Sigmoid colon (tissue), 4 donors: ENCODE results near the gene CARD10.

Source experiments
- CTCF ChIP-seq, 4 experiments: fragments of 450-650 bp in 3 of 4; fragments of 200-600 bp in 1 of 4; IDR thresholded peaks; one replicate each; pipeline ENCODE4 v1.5.1; 2016 to 2019; ENCODE audit warnings: antibody characterized with exemption in 4 of 4, mild to moderate bottlenecking in 3 of 4, moderate library complexity in 2 of 4
- POLR2A ChIP-seq, 2 donors: fragments of 450-650 bp; IDR thresholded peaks; one replicate each; pipeline ENCODE4 v1.6.1; 2016; ENCODE audit warnings: antibody characterized with exemption in 2 of 2, mild to moderate bottlenecking in 2 of 2, moderate library complexity in 2 of 2
- POLR2AphosphoS5 ChIP-seq, 4 donors: sonication (generic); formaldehyde crosslinking; IDR thresholded peaks; one replicate each; pipeline ENCODE4 v1.6.1; 2017; ENCODE audit warnings: antibody characterized with exemption in 4 of 4

DNA sequence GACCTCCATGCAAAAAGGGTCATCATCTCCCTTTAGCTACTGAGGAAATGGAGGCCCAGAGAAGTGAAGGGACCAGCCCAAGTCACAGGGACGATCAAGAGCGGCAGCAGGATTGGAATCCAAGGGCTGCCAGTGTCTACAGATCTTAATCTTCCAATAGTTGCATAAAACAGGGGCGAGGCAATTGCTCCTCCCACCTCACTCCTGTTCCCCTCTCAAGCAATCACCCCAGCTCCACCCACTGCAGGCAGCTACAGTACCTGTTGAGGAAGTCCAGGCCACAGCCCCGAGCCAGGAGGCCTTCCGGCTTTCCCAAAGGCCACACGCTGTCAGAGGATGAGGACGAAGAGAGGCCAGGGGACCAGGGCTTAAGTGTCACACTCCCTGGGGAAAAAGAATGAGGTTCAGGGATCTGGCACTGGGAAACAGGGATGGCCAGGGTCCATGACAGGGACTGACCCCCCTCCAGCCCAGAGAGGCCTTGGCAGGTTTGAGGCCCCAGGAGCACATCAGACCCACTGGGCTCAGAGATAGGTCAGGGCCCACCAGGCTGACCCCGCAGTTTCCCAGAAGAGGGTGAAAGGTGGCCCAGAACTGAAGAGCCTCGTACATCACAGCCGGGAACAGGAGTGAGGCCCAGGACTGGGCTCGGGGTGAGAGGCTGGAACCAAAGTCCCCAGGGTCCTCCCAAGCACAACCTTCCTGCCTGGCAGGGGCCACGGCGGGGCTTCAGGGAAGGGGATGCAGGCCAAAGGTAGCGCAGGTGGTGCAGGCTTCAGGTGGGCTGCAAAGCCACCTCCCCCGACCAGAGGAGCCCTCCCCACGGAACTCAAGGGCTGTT, 16.7 kb downstream of the CARD10 start:
- TF ChIP-seq CTCF (IDR thresholded peaks at IDR 0.05) (no peak), POLR2AphosphoS5 (IDR thresholded peaks at IDR 0.05) (no peak), POLR2A (IDR thresholded peaks at IDR 0.05) (peak in 1 of 2 donors; percentile 40)
